HG03460 (cell line): ENCODE data around the gene GLUD1.
A peak's percentile ranks its signal among the peaks of the same experiment; 100 is the strongest.
"Not testable (repeated sequence)": the region's sequence is repeated elsewhere in the genome, so short reads cannot be mapped to it uniquely, and the experiment has no call there.

Source experiments
- ATAC-seq: cut with Tn5 transposase; IDR thresholded peaks from one replicate; pipeline ENCODE4 v1.9.1; 2021; ENCODE audit not compliant: unreplicated experiment

Gene GLUD1

DNA sequence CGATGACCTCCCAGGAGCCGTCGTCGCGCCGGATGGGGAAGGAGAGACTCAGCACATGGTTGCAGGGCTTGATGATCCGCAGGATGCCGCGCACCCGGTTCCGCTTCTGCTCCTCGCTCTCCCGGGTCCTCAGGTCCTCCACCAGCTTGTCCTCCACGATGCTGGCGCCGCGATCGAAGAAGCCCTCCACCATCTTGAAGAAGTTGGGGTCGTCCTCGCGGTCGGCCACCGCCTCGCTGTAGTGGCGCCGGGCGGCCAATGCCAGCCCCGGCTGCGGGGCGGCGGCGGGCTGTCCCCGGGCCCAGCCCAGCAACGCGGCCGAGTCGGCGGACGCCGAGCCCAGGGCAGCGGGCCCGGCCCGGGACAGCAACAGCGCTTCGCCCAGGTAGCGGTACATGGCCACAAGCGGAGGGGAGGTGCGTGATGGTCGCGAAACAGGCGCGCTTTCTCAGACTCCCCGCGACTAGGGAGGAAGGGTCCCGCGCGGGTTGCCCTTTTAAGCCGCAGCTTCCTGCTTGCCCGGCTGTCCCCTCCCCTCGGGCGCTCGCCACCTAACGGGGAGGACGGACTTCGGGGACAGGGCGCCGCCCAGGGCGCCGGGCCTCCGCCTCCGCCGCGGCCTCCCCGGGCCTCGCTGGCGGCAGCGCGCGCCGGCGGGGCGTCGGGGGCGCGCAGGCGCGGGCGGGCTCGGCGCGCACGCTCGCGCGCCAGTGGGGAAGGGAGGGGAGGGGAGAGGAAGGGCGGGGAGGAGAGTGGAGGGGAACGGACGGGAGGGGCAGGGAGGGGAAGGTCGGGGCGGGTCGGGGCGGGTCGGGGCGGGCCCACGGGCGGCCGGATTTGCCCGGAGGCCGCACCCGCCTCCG lies at the start of gene GLUD1, which contains the start of gene SHLD2:
GLUD1 (minus strand) TSS at position 471 of the 863 bp plus-strand sequence; CDS start at position 397, 74 bp downstream.
SHLD2 (plus strand) TSS at position 834 of the 863 bp plus-strand sequence. CDS start 56,149 bp downstream, outside the sequence.
- ATAC-seq: peak; percentile 63

DNA sequence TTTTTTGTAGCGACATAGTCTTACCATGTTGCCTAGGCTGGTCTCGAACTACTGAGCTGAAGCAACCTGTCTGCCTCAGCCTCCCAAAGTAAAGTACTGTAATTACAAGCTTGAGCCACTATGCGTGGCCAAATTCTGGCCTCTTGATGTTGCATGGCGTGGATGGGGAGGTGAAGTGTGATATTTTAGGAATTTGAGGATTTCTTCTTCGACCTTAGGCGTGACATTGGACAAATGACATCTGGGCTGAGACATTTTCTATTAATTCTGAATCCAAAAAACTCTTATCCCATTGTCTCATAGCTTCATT lies 48.4 kb upstream of the GLUD1 start:
- not testable (repeated sequence) for ATAC-seq

DNA sequence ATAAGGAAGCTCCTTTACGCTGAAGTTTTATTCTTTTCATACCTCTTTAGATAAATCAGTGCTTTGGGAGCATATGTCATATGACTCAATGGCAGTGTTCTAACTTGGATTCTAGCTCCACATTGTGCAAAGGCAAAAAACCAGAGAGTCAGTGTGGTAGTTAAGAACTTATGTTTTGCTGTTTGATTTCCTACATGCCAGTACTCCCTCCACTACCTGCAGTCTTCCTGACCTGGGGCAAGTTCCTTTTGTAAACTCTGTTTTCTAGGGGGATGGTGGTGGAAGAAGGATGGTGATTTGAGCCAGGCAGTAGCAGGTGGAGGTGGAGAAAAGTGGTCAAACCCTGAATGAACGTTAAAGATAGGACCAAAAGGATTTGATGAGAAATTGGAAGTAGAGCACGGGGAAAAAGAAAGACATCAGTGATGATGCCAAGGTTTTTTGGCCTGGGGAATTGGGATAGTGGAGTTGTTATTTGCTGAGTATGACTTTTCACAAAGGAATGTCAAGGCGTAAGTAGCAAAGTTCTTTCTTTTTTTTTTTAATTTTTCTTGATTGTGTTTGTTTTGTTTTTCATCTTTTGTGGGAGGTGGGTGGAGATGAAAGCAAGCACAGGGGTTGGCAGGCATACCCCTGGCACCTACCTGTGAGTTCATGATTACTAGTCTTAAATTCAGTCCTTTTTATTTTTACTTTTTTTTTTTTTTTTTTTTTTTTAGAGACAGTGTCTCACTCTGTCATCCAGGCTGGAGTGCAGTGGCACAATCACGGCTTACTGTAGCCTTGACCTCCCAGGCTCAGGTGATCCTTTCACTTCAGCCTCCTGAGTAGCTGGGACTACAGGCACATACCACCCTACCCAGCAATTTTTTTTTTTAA lies 47.8 kb upstream of the GLUD1 start:
- not testable (repeated sequence) for ATAC-seq

DNA sequence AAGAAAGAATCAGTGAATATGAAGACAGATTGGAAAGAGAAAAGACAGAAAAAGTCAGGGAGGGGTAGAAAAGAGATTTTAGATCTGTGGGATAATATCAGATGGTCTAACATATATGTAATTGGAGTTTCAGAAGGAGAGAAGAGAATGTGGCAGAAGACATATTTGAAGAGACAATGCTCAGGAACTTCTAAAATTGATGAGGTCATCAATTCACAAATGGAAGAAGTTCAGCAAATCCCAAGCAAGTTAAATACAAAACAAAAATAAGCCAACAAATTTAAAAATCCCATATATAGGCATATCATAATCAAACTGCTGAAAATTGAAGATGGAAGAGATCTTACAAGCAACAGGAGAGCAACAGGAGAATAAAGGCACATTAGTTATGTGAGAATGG lies 42.8 kb upstream of the GLUD1 start:
- not testable (repeated sequence) for ATAC-seq

DNA sequence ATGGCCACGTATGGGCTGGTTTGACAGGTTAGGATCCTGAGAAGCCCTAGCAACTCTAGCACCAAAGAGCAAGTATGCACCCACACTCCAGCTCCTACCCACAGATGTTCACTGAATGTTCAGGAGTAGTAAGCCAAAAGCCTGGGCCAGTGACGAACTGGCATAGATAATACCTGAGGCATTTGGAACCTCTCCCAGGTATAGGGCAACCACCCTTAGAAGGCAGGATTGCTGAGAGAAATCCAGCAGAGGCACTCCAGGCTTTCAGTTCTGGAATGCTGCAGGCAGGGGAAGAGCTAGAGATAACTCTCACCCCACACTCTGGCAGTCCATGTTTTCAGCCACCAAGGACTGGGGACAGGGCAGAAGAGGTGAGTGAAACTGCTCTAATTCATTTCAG lies 39.8 kb upstream of the GLUD1 start:
- ATAC-seq: not testable (repeated sequence)

DNA sequence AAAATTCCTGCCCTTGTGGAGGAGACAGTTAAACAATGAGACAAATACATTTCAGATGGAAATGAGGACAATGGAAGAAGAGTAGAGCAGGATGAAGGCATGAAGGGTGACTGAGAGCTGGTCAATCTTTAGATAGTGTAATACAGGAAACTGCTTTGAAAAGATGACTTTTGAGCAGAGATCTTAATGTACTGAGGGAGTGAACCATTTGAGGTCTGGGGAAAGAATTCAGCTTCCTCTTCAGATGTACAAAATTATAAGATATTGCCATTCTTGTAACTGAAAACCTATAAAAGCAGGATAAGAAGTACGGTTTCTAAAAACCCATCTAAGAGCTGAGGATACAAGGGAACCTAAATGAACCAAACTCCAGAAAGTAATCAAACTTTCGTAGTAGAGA lies 39.3 kb upstream of the GLUD1 start:
- not testable (repeated sequence) for ATAC-seq

DNA sequence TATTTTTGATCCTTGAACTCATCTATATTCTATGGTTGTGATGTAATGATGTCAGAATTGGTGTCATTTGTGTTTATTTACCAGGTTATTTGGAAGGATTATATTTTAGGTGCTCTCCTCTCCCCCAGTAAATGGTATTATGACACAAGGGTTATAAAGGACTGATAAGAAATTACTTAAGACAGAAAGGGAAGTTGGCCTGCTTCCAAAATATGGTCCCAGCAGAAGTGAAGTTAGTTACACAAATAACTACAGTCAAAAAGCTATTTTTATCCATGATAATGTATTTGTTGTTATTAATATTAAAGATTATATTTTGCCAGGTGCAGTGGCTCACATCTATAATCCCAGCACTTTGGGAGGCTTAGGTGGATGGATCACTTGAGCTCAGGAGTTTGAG lies 37.5 kb upstream of the GLUD1 start:
- ATAC-seq: not testable (repeated sequence)

DNA sequence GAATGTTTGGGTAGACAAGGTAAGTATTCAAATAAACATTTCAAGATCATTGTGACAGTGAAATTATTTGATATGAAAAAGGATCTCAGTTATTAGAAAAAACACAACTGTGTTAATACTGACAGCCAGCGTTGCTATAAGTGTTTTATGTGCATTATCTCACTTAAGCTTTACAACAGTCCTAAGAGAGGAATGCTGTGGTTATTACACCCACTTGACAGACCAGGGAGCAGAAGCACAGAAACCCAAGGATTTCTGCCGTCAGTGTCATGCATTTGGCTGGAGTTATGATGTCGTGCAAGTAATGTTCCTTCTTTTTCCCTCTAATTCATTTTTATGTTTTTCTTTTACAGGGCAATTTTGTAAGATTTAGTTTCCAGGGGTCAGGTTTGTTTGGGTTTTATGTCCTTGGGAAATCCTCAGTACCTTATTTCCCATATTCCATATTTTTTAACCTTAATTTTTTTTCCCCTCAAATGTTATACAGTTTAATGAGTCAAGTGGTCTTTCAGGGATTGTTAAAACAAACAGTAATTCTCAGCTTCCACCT lies 33.0 kb upstream of the GLUD1 start:
- ATAC-seq: not testable (repeated sequence)

DNA sequence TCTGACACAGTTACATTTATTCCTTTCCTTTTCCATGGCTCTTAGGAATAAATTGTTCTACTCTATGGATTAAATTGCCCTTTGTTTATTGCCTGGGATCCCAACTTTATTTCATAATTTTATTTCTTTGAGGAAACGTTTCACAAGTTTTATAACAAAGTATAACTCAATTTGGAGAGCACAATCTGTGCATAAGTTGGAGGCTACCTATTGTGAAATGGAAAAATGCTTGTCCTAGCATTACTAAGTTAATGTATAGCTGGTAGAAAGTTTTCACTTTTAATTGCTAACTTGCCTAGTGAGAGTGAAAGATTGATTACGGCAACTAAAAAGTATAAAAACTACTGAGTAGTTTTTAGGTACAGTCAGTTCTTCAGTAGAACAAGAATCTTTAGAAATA lies 32.4 kb upstream of the GLUD1 start:
- not testable (repeated sequence) for ATAC-seq

DNA sequence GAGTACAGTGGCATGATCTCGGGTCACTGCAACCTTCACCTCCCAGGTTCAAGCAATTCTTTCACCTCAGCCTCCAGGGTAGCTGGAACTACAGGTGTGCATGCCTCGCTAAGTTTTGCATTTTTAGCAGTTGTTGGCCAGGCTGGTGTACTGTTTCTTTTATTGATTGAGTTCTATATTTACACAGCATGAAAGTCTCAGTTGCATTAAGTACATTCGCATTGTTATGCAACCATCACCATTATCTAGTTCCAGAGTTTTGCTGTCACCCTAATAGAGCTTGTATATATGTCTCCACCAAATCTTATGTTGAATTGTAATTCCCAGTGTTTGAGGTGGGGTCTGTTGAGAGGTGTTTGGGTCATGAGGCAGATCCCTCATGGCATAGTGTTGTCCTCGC lies 28.7 kb upstream of the GLUD1 start:
- ATAC-seq: not testable (repeated sequence)

DNA sequence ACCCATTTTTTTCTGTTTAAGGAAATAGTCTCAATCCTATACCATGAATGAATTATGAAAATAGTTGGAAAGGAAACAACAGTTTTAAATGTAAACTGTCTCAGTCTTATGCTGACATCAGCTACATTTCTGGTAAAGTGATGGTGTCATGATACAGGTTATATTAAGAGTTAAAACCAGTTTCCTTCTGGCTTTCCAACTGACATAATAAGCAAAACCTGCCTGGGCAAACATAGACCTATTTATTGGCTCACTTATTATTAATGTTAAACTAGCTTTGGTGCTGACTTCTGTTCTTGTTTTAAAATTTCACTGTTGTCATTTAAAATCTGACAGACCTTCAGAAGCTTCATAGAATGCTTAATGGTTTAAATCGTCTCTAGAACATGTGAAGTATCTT lies 24.4 kb upstream of the GLUD1 start:
- not testable (repeated sequence) for ATAC-seq

DNA sequence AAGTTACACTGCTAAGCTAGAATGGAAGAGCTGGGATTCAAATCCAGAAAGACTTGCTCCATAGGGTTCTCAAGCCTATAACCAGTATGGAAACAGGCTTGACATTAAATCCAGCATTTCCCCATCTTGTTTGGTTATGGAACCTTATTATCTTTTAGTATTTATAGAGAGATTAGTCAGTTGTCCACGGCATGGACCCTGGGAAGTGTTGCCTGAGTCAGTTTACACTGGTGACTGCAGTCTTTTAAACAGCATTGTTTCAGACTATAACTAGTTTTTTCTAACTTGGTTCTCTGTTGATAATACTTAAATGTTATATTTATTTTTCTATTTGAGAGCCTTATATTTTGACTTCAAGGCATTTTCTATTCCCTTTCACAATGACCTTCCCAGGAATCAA lies 23.5 kb upstream of the GLUD1 start:
- ATAC-seq: not testable (repeated sequence)

DNA sequence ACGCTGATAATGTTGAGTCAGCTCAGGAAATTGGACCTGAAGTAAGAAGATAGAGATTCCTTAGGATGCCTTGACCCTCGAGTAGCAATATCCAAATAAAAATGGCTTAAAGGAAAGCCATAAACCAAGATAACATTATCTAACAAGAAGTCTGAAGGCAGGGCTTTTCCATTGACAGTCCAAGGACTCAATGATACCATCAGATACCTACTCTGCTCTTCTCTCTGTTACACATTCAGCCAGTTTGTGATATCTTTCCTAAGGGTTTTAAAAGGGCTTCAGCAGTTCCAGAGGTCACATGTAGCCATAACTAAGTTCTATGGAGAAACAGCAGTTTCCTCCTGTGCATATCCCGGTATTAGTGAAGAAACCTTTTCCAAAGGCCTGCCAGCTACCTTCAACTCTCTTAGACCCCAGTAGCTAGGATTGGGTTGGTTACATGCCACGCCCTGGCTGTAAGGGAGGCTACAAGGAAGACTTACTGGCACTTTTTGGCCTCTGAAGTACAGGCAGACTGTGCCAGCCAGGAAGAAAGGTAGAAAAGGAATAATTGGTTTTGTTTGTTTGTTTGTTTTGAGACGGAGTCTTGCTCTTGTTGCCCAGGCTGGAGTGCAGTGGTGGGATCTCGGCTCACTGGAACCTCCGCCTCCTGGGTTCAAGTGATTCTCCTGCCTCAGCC lies 10.9 kb upstream of the GLUD1 start:
- no peak for ATAC-seq

DNA sequence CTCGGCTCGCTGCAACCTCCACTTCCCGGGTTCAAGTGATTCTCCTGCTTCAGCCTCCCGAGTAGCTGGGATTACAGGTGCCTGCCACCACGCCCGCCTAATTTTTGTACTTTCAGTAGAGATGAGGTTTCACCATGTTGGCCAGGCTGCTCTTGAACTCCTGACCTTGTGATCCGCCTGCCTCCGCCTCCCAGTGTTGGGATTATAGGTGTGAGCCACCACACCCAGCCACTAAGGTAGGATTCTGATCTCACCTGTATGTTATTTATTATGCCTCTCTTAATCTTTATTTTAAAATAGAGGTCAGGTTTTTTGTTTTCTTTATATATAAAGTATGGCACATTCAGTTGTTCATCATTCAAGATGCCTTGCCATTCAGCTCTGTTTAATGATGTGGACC lies 10.1 kb upstream of the GLUD1 start:
- not testable (repeated sequence) for ATAC-seq

DNA sequence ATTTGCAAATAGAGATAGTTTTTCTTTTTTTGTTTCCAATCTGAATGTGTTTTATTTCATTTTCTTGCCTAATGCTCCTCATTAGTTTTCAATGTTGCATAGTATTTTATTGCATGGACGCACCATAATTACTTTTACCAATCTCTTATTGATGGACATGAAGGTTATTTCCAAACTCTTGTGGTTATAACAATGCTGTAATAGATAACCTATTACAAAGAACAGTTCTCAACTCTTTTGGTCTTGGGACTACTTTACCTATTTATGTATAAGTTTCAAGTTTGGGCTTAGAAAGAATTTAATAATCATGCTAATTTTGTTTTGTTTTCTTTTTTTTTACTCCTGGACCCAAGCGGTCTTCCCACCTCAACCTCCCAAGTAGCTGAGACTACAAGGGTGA lies 7.4 kb upstream of the GLUD1 start:
- no peak for ATAC-seq

DNA sequence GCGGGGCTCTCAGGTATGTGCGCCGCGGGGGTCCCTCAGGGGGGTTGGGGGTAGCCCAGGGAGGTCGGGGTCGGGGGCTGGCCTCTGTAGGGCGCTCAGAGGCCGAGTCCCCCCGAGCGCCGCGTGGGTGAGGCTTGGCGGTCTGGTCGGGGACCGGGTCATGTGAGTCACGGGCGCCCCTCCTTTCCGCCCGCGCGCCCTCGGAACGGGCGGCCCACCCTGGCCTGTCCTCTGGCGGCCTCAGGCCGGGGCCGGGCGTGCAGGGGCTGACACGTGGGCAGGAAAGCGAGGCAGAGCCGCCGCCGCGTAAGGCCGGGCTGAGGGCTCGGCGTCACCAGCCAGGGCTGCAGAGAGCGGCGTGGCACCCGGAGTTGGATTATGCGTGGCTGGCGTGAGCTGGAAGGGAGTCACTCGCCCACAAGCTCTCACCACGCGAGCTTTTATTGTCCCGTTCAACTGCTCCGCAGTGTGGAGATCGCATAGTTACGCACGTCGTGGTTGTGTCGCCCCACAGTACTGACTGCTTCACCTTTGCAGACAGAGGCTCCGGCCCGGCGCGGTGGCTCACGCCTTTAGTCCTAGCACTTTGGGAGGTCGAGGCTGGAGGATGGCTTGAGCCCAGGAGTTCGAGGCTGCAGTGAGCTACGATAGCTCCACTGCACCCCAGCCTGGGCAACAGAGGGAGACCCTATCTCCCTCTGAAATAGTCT lies 748 bp upstream of the GLUD1 start:
- ATAC-seq: peak; percentile 44

DNA sequence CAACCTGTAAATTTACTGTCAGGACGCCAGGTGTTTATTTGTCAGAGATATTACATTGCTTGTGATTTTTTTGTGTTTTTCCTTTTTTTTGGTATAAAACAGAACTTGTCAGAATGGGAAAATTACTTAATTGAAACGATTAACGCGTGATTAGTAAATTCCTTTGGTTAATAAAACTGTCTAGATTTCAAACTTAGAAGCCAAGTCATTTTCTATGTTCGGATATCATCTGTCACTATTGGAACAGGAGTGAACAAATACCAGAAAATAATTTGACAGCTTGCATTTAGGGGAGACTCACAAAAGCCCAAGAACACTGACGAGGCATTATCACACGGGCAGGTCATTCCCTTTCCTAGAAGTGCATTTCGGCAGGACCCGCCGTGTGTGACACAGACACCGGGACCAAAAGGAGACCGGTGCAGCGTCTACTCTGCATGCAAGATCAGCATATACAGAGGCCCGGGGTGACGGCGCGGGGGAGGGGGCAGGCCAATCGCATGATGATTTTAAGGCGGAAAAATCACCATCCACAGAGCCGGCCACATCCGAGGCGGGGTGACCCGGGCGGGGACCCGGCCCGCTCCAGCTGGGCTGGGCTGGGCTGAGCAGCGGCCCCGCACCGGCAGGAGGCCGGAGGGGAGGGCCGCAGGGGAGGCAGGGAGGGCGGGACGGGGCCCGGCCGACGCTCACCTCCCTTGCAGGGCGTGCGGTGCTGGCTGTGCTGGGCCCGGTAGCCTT lies 841 bp downstream of the GLUD1 start:
- ATAC-seq: peak; percentile 27

DNA sequence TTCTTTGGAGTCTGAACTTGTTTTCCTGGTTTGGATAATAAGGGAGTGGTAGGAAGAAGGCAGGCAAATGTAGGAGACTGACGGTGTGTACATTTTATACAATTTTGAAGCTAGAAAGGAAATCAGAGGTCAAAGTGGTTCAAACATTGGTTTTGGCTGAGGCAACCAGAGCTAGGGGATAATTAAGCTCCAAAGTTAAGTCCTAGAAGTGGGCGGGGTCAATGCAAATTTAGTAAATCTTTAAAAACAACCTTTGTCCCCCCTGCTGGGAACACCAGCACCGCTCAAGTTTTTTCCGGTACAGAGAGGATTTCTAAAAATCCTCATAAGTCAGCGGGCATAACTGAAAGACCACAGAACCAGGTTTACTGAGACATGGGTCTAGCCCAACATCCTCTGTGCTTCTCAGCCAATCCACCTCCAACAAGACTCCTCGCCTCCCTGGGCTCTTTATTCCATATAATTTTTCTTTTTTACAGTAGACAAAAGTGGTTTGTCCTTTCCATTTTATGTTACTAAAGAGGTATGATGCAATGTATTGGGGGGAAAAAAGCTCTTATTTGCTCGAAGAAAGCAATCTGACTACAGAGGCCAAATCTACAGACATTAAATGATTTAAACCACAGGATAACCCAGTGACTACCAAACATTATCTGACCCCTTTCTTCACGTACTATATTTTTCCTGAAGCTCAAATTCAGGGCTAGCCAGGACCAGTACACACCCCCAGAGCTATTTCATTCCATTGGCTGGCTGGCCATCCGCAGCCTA lies 1.6 kb downstream of the GLUD1 start:
- ATAC-seq: no peak

DNA sequence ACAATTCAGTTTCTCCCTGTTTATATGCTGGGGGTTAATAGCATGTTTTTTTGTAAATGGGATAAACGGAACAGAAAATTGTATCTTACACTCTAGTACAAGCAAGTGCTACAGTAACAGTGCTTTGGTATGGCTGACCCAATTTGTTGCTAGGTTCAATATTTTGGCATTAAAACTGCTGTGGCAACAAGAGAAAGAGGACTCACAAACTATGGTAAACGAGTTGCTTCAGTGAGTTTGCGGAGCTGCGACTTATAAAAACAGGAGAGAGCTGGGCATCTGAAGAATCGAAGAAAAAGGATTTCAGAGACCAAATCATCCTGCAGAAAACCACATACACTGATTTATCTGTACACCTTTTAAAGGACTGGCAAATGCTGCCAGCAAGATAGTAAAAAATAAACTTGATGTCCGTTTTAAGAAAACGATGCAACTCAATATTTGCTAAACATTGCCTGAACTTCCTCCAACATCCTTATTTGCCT lies 2.2 kb downstream of the GLUD1 start:
- no peak for ATAC-seq
